Brain microvascular endothelial cell (primary cell): ENCODE results near the gene DGAT2.
A peak's percentile ranks its signal among the peaks of the same experiment; 100 is the strongest.

Experiments used
- DNase-seq: peaks from one replicate; pipeline ENCODE4 v3.0.0-alpha.2; 2020
- H3K27ac ChIP-seq: fragments of 250-450 bp; sonication (Bioruptor Pico); 2 replicates; pipeline ENCODE4 v1.5.1; 2020; ENCODE audit warnings: mild to moderate bottlenecking, moderate library complexity
- H3K27me3 ChIP-seq: fragments of 250-450 bp; sonication (Bioruptor Pico); replicated peaks from 2 replicates; pipeline ENCODE4 v1.5.1; 2020; ENCODE audit warnings: mild to moderate bottlenecking
- H3K36me3 ChIP-seq: fragments of 250-450 bp; sonication (Bioruptor Pico); replicated peaks from 2 replicates; pipeline ENCODE4 v1.5.1; 2020; ENCODE audit warnings: mild to moderate bottlenecking
- H3K4me3 ChIP-seq: 2 replicates; pipeline ENCODE4 v1.5.1; 2011; ENCODE audit warnings: low read depth, mild to moderate bottlenecking, control low read depth, low read length, moderate library complexity
- CTCF ChIP-seq: IDR thresholded peaks from 2 replicates; pipeline ENCODE4 v1.5.1; 2011; ENCODE audit warnings: low read depth, mild to moderate bottlenecking, moderate library complexity, low read length, control low read depth, inconsistent platforms; ENCODE audit errors: missing control alignments
- in situ Hi-C: cut with HindIII; loops from 2 replicates; pipeline ENCODE4 v1.10.0; 2017; ENCODE audit warnings: low sequenced_read_pairs, low pct_ligation_motif_present

Gene DGAT2

GRCh38 chr11:75802913-75803820 is 34.6 kb downstream of the DGAT2 start:
- in situ Hi-C loops = no loop called here
- Histone ChIP-seq H3K4me3 (no peak overlapping the region), H3K27ac (no peak overlapping the region), H3K36me3 (no peaks in the 10 kb centered on the region), H3K27me3 (no peaks in the 10 kb centered on the region)
- TF ChIP-seq CTCF = peak; percentile 95
- DNase-seq = peak; percentile 68

GRCh38 chr11:75809111-75809510 is 40.5 kb downstream of the DGAT2 start:
- no peak for TF ChIP-seq CTCF
- Histone ChIP-seq H3K36me3 (no peaks in the 10 kb centered on the region), H3K4me3 (no peak overlapping the region), H3K27me3 (no peaks in the 10 kb centered on the region), H3K27ac (no peak overlapping the region)
- no peak for DNase-seq
- in situ Hi-C loops = no loop called here

GRCh38 chr11:75809991-75810390 is 41.4 kb downstream of the DGAT2 start:
- H3K27me3 ChIP-seq = no peaks in the 10 kb centered on the region
- in situ Hi-C loops = no loop called here
- no peaks in the 10 kb centered on the region for H3K36me3 ChIP-seq
- no peak for DNase-seq
- H3K27ac ChIP-seq = no peak overlapping the region
- TF ChIP-seq CTCF = no peak
- no peak overlapping the region for H3K4me3 ChIP-seq

GRCh38 chr11:75810637-75811390 is 42.2 kb downstream of the DGAT2 start:
- Histone ChIP-seq H3K27me3 (no peaks in the 10 kb centered on the region), H3K36me3 (no peaks in the 10 kb centered on the region), H3K4me3 (no peak overlapping the region), H3K27ac (no peak overlapping the region)
- TF ChIP-seq CTCF = no peak
- in situ Hi-C loops = no loop called here
- no peak for DNase-seq

GRCh38 chr11:75811485-75811884 is 42.9 kb downstream of the DGAT2 start:
- no peaks in the 10 kb centered on the region for H3K27me3 ChIP-seq
- H3K4me3 ChIP-seq = no peak overlapping the region
- no peak for DNase-seq
- no peak overlapping the region for H3K27ac ChIP-seq
- no peaks in the 10 kb centered on the region for H3K36me3 ChIP-seq
- in situ Hi-C loops = no loop called here
- TF ChIP-seq CTCF = no peak
